Stimulated activated naive CD8-positive, alpha-beta T cell treated with anti-CD3 and anti-CD28 coated beads, Interleukin-15, Interleukin-2, amounts not matched to agents 100 ng/mL and 50 ng/mL, for 24 hours (primary cell): Measurements from ENCODE around the gene PIERCE2.
A peak's percentile ranks its signal among the peaks of the same experiment; 100 is the strongest.
"Not testable (repeated sequence)": the region's sequence is repeated elsewhere in the genome, so short reads cannot be mapped to it uniquely, and the experiment has no call there.

ENCODE experiments used
- H3K27ac Mint-ChIP-seq: one replicate; pipeline ENCODE4 v1.8.0; 2021; ENCODE audit warnings: mild to moderate bottlenecking, mixed read lengths
- H3K27me3 Mint-ChIP-seq: one replicate; pipeline ENCODE4 v1.8.0; 2021; ENCODE audit warnings: mixed read lengths
- H3K36me3 Mint-ChIP-seq: one replicate; pipeline ENCODE4 v1.8.0; 2021; ENCODE audit warnings: low read depth, mixed read lengths
- H3K4me1 Mint-ChIP-seq: one replicate; pipeline ENCODE4 v1.8.0; 2021; ENCODE audit warnings: low read depth, mixed read lengths
- H3K4me3 Mint-ChIP-seq: one replicate; pipeline ENCODE4 v1.8.0; 2021; ENCODE audit warnings: mild to moderate bottlenecking, mixed read lengths
- H3K9me3 Mint-ChIP-seq: one replicate; pipeline ENCODE4 v1.8.0; 2021; ENCODE audit warnings: mixed read lengths

PIERCE2 gene

DNA sequence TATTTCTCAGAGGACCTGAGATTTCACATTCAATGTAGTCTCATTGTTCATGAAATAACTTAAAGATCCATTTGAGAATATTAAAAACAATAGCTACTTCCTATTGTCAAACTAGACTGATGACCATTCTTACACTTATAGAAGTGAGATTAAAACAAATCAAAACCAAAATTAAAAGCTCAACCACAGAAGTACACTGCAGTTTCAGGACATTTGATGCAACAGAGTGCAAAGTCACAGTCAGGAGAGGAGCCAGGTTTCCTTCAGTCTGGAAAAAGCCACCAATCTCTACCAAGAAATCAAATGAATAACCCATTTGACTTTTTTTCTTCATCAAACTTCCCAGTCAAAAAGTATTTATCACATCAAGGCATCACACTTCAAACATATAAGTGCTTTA is 5.6 kb upstream of the PIERCE2 start:
- Mint-ChIP-seq H3K9me3 (no peaks in the 10 kb centered on the region), H3K27me3 (no peaks in the 10 kb centered on the region), H3K27ac (peak overlapping the region; percentile 76), H3K4me3 (peak overlapping the region; percentile 4), H3K36me3 (peaks cover 15% of the 10 kb centered on the region), H3K4me1 (peaks cover 57% of the 10 kb centered on the region)

DNA sequence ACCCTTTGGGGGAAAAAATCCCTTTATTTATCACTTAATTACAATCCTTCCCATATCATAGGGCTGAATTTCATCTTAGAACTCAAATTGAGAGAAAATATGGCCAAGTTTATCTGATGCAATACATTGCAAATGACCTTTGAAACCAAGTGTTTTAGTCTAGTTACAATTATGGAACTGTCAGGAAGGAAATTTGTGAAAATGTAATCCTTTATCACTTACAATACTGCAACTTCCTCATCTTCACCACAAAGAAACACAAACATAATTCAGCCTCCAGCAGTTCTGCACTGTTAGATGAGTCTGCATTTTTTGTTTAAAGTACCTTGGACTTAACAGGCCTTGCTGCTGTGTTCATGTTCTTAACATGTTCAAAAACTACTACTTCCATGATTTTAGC is 4.8 kb upstream of the PIERCE2 start:
- Mint-ChIP-seq H3K4me1 (peaks cover 59% of the 10 kb centered on the region), H3K27me3 (no peaks in the 10 kb centered on the region), H3K9me3 (no peaks in the 10 kb centered on the region), H3K27ac (peak overlapping the region; percentile 76), H3K36me3 (peaks cover 9% of the 10 kb centered on the region), H3K4me3 (peak overlapping the region; percentile 16)

DNA sequence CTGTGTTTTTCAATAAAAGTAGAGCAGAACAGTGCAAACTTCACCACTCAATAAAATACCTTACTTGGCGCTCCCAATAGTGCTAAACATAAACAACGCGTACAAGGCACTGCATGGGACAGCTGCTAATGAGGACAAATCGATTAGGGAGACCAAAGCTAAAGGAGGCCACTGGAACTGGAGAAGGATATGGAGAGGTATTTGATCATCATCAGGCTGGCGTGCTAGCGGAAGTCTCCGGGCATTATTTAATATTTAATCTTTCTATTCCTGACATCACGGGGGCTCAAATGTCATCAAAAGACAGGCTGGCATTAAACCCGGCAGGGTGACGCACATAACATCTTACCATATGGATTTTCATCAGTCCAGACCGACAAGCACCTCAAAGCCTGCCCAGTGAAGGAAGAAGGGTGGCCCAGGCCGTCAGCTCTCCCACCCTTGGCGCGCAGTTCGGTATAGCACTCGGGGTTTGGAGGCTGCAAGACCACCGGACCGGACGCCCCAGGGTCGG is 740 bp upstream of the PIERCE2 start:
- Mint-ChIP-seq H3K4me1 (peaks cover 44% of the 10 kb centered on the region), H3K27ac (peak overlapping the region; percentile 78), H3K4me3 (peak overlapping the region; percentile 89), H3K27me3 (no peaks in the 10 kb centered on the region), H3K36me3 (no peaks in the 10 kb centered on the region), H3K9me3 (no peaks in the 10 kb centered on the region)

DNA sequence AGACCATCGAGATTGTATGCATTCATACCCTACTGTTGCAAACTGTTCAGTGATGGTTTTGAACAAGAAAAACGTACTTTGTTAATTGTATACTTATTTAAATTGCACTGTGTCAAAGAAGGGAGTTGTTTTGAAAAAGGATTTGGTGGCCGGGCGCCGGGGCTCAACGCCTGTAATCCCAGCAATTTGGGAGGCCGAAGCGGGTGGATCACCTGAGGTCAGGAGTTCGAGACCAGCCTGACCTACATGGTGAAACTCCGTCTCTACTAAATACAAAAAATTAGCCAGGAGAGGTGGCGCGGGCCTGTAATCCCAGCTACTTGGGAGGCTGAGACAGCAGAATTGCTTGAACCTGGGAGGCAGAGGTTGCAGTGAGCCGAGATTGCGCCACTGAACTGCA is 681 bp downstream of the PIERCE2 start:
- peak overlapping the region; percentile 89 for H3K4me3 Mint-ChIP-seq
- peaks cover 30% of the 10 kb centered on the region for H3K4me1 Mint-ChIP-seq
- H3K27ac Mint-ChIP-seq, H3K27me3 Mint-ChIP-seq, H3K36me3 Mint-ChIP-seq, H3K9me3 Mint-ChIP-seq: not testable (repeated sequence)

GRCh38 chr15:55417678-55418077 is 9.4 kb downstream of the PIERCE2 start:
- not testable (repeated sequence) for H3K27ac Mint-ChIP-seq, H3K9me3 Mint-ChIP-seq, H3K36me3 Mint-ChIP-seq, H3K27me3 Mint-ChIP-seq, H3K4me3 Mint-ChIP-seq, H3K4me1 Mint-ChIP-seq

- Mint-ChIP-seq H3K9me3 (no peaks in the 10 kb centered on the region), H3K4me3 (no peak overlapping the region), H3K4me1 (no peaks in the 10 kb centered on the region), H3K27me3 (no peaks in the 10 kb centered on the region), H3K36me3 (no peaks in the 10 kb centered on the region), H3K27ac (no peak overlapping the region)
Observed at GRCh38 chr15:55420171-55420866, 12.0 kb downstream of the PIERCE2 start.

- H3K36me3 Mint-ChIP-seq = no peaks in the 10 kb centered on the region
- H3K9me3 Mint-ChIP-seq = no peaks in the 10 kb centered on the region
- H3K4me3 Mint-ChIP-seq = no peak overlapping the region
- H3K27ac Mint-ChIP-seq = no peak overlapping the region
- no peaks in the 10 kb centered on the region for H3K4me1 Mint-ChIP-seq
- H3K27me3 Mint-ChIP-seq = no peaks in the 10 kb centered on the region
Observed at GRCh38 chr15:55422089-55422488, 13.8 kb downstream of the PIERCE2 start.

- Mint-ChIP-seq H3K36me3 (no peaks in the 10 kb centered on the region), H3K4me3 (no peak overlapping the region), H3K4me1 (no peaks in the 10 kb centered on the region), H3K9me3 (no peaks in the 10 kb centered on the region), H3K27ac (no peak overlapping the region), H3K27me3 (no peaks in the 10 kb centered on the region)
Observed at GRCh38 chr15:55434989-55435825, 26.9 kb downstream of the PIERCE2 start.

GRCh38 chr15:55443141-55443540 is 34.8 kb downstream of the PIERCE2 start:
- H3K4me3 Mint-ChIP-seq, H3K9me3 Mint-ChIP-seq, H3K36me3 Mint-ChIP-seq, H3K4me1 Mint-ChIP-seq, H3K27me3 Mint-ChIP-seq, H3K27ac Mint-ChIP-seq: not testable (repeated sequence)

- not testable (repeated sequence) for H3K9me3 Mint-ChIP-seq, H3K36me3 Mint-ChIP-seq
Observed at GRCh38 chr15:55445936-55446335, 37.6 kb downstream of the PIERCE2 start.

GRCh38 chr15:55446379-55447029 is 38.2 kb downstream of the PIERCE2 start:
- not testable (repeated sequence) for H3K4me1 Mint-ChIP-seq, H3K27me3 Mint-ChIP-seq, H3K9me3 Mint-ChIP-seq, H3K27ac Mint-ChIP-seq, H3K4me3 Mint-ChIP-seq, H3K36me3 Mint-ChIP-seq

More at GRCh38 chr15:55445936-55446335, 37.6 kb downstream of the PIERCE2 start:
- not testable (repeated sequence) for H3K4me1 Mint-ChIP-seq, H3K4me3 Mint-ChIP-seq, H3K27ac Mint-ChIP-seq, H3K27me3 Mint-ChIP-seq

- not testable (repeated sequence) for H3K4me3 Mint-ChIP-seq
Observed at GRCh38 chr15:55447030-55447394, 38.7 kb downstream of the PIERCE2 start.

GRCh38 chr15:55457401-55458022 is 49.2 kb downstream of the PIERCE2 start:
- H3K27ac Mint-ChIP-seq = no peak overlapping the region
- H3K27me3 Mint-ChIP-seq = no peaks in the 10 kb centered on the region
- H3K4me1 Mint-ChIP-seq = no peaks in the 10 kb centered on the region
- peaks cover 17% of the 10 kb centered on the region for H3K9me3 Mint-ChIP-seq
- H3K4me3 Mint-ChIP-seq = no peak overlapping the region
- H3K36me3 Mint-ChIP-seq = no peaks in the 10 kb centered on the region

More at GRCh38 chr15:55447030-55447394, 38.7 kb downstream of the PIERCE2 start:
- H3K9me3 Mint-ChIP-seq, H3K27me3 Mint-ChIP-seq, H3K4me1 Mint-ChIP-seq, H3K36me3 Mint-ChIP-seq, H3K27ac Mint-ChIP-seq: not testable (repeated sequence)

DNA sequence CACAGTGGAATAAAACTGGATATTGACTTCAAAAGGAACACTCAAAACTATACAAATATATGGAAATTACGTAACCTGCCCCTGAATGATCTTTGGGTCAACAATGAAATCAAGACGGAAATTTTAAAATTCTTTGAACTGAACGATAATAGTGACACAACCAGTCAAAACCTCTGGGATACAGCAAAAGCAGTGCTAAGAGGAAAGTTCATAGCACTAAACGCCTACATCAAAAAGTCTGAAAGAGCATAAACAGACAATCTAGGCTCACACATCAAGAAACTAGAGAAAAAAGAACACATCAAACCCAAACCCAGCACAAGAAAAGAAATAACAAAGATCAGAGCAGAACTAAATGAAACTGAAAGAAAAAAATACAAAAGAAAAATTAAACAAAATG is 53.2 kb downstream of the PIERCE2 start:
- Mint-ChIP-seq H3K4me3 (no peak overlapping the region), H3K9me3 (peaks cover 17% of the 10 kb centered on the region), H3K27ac (no peak overlapping the region), H3K27me3 (no peaks in the 10 kb centered on the region), H3K36me3 (no peaks in the 10 kb centered on the region), H3K4me1 (no peaks in the 10 kb centered on the region)

GRCh38 chr15:55468321-55468720 is 60.0 kb downstream of the PIERCE2 start:
- H3K27me3 Mint-ChIP-seq = no peaks in the 10 kb centered on the region
- H3K27ac Mint-ChIP-seq = no peak overlapping the region
- H3K4me1 Mint-ChIP-seq = no peaks in the 10 kb centered on the region
- no peak overlapping the region for H3K4me3 Mint-ChIP-seq
- no peaks in the 10 kb centered on the region for H3K36me3 Mint-ChIP-seq
- no peaks in the 10 kb centered on the region for H3K9me3 Mint-ChIP-seq
